Adipose tissue (tissue), 3 donors: ENCODE results near the gene ATP11A. TPM values are rescaled to one million over a fixed set of nuclear protein-coding genes. Genes with fewer than 3 reads are reported as not detected.

Experiments
- H3K27ac ChIP-seq: one replicate; pipeline ENCODE4 v1.5.1; 2013; ENCODE audit warnings: low read depth, low read length
- WGBS, 3 donors: extraction: QIAGEN DNeasy Blood & Tissue Kit; methylation state at CpG; one replicate each; pipeline ENCODE4 v1.1.7; 2013; 5-methylcytosine and 5-hydroxymethylcytosine counted together
- polyA plus RNA-seq, 3 donors: library from polyadenylated mRNA; stranded (reverse); fragments of 200-250 nt; gene quantifications; one replicate each; pipeline ENCODE4 v1.2.3, GENCODE V29; 2013
- donor health status: healthy with polysubstance abuse.
- donor health status: Bipolar disorder and iron deficiency.
- donor health status: healthy.

Gene ATP11A
- polyA plus RNA-seq, 3 donors = 8.1 to 12.0 (median 9.9) TPM

DNA sequence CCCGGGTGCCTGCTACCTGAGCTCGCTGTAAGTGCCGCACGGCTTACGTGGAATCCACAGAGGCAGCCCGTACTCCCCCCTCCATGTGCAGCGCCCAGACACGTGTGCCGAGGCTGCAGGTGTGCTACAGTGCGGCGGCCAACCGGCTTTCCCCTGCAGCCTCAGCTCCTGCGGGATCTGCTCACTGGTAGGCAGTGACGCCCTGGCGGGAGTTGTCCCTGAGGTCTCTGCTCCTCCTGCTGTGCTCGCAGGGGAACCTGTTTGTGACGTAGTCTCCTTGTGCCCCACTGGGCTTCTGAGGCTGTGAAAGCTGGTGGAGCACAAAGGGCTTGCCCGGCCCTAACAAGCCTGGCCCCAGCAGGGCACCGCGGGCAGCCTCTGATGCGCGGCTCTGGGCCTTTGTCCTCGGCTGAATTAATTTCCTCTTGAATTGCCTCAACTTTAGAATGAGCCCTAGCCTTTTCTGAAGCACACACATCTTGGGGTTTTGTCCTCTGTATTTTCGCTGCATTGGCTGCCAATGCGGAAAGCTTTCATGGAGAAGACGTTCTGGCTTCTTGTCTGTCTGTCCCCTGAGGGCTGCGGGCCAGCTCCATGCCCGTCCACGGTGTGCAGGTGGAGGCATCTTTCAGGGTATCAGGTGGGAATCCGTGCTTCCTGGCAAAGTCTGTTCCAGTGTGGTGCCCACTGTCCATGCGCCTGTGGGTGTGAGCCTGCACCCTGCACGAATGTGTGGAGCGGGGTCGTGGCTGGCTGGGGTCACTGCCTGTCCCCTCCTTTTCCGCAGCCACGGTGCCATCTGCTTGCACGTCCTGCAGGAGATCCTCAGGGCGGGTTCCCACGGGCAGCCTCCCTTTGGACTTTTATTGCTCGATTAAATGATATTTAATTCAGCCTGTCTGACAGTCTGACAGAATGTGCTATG, 201.9 kb downstream of the ATP11A start:
- no peak overlapping the region for H3K27ac ChIP-seq
- WGBS, 3 donors = 73 to 81% (median 74%) methylated on average over 40 of the region's 40 CpGs

- H3K27ac ChIP-seq = no peak overlapping the region
- 19 to 29% (median 23%) methylated on average over 22 of the region's 22 CpGs for WGBS, 3 donors
These were observed 202.8 kb downstream of the ATP11A start for GRCh38 chr13:112892426-112893206.

GRCh38 chr13:112893207-112893569, 203.3 kb downstream of the ATP11A start:
- 35 to 78% (median 57%) methylated on average over 7 of the region's 7 CpGs for WGBS, 3 donors
- no peak overlapping the region for H3K27ac ChIP-seq

GRCh38 chr13:112893570-112894422, 204.0 kb downstream of the ATP11A start:
- no peak overlapping the region for H3K27ac ChIP-seq

GRCh38 chr13:112894423-112894672, 204.5 kb downstream of the ATP11A start:
- 1 to 2% (median 1%) methylated on average over 13 to 34 of the region's 34 CpGs for WGBS, 3 donors
- no peak overlapping the region for H3K27ac ChIP-seq

More at GRCh38 chr13:112893570-112894422, 204.0 kb downstream of the ATP11A start:
- WGBS, 3 donors = 9 to 24% (median 12%) methylated on average over 10 to 27 of the region's 51 CpGs

DNA sequence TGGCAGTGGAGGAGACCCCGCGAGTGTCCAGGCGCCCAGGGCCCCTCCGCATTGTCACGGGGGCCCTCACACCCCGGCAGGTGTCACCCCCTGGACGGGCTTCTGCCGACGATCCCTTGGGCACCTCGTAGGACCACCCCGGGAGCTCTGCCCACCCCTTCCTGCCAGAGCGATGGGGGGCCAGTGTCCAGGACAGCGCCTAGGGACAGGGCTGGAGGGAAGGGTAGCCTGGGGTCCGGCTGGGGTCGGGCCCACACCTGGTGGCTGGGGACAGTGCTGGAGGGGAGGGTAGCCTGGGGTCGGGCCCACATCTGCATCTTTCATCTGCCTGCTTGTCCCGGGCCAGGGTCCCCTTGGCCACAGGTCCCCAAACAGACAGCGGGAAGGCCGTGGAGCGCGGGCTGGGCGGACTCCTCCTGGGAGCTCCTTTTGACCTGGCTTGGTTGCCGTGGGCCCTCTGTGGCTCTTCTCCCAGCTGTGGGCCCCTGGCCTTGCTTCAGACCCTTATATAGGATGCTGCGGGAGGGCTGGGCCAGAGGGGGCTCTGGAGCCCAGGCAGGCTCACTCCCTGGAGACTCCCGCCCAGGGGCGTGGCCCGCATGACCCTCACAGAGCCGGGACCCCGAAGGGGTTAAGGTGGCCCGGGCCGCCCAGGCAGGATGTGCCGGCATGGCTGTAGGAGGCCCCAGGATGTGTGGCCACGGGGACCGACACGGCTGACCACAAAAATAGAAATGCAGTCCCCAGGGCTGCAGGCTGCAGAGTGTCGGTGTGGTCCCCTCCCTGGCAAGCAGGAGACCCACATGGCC, 205.0 kb downstream of the ATP11A start:
- no peak overlapping the region for H3K27ac ChIP-seq
- WGBS, 3 donors = 3 to 10% (median 5%) methylated on average over 34 to 36 of the region's 36 CpGs

GRCh38 chr13:112895521-112896465, 206.0 kb downstream of the ATP11A start:
- WGBS, 3 donors = 47 to 64% (median 57%) methylated on average over 29 of the region's 29 CpGs
- H3K27ac ChIP-seq = no peak overlapping the region

DNA sequence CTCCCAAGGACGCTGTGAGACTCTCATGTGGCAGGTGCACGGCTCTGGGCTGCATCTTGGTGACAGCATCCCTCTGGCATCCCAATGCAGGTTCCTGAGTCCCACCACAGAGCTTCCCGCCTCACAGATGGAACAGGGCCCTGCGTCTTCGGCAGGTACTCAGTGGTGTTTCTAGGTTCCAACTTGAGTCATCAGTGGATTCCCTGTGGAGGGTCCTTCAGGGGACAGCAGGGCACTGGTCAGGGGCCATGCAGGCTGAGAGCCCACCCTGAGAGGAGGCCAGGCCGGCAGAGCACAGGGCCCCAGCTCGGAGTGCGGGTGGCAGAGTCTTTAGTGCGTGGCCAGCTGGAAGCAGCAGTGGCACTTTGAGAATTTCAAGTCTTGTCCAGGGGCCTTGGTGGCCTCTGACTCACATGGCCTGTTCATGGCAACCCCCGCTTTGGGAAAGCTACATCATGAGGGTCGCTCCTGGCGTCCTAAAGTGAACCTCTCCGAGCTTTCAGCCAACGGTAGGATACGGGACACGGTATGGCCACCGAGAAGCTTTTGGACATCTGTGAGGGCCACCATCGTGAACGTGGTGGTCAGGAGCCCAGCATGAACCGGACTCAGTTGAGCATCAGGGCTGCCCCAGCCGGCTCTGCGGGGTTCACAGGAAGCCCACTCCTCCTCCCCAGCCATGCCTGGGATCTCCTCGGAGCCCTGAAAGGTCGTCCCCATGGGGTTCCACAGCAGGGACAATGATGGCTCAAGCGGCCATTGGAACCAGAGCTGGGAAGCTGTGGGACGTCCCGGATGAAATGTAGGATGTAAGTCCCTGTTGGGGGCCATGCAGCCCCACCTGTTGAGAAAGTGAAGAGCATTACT, 207.1 kb downstream of the ATP11A start:
- H3K27ac ChIP-seq = no peak overlapping the region
- 89 to 94% (median 92%) methylated on average over 27 of the region's 27 CpGs for WGBS, 3 donors

GRCh38 chr13:112897603-112897955, 207.7 kb downstream of the ATP11A start:
- H3K27ac ChIP-seq = no peak overlapping the region
- WGBS, 3 donors = 92 to 93% (median 93%) methylated on average over 6 of the region's 6 CpGs

DNA sequence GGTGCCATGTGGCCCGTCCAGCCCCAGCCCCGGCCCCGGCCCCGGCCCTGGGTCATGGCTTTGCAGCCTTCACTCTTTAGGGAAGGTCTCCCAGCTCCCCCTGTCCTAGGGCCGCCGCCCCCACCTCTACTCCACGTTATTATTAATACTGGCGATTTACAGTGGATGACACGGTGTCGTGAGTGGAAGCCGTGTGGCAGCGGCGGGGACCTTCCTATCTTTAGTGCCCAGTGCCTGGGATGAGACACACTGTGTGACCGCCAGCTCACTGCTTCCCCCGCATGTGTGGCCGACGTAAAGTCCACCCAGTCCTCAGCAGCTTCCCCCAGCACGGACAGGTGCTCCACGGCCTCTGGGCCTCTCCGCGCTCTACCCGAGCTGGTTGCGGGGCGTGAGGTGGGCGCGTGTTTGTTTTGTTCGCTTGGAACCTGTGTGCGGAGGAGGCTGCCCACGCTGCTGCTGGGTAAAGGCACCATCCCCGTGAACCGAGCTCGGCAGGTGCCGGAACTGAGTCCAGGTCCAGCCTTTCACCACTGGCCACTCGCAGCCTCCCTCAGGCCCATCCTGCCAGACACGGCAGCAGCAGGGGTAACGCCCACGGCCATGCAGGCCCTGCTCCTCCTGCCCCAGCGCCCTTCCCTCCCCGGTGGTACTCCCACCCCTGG, 208.2 kb downstream of the ATP11A start:
- no peak overlapping the region for H3K27ac ChIP-seq
- WGBS, 3 donors = 90 to 93% (median 90%) methylated on average over 29 to 39 of the region's 39 CpGs

DNA sequence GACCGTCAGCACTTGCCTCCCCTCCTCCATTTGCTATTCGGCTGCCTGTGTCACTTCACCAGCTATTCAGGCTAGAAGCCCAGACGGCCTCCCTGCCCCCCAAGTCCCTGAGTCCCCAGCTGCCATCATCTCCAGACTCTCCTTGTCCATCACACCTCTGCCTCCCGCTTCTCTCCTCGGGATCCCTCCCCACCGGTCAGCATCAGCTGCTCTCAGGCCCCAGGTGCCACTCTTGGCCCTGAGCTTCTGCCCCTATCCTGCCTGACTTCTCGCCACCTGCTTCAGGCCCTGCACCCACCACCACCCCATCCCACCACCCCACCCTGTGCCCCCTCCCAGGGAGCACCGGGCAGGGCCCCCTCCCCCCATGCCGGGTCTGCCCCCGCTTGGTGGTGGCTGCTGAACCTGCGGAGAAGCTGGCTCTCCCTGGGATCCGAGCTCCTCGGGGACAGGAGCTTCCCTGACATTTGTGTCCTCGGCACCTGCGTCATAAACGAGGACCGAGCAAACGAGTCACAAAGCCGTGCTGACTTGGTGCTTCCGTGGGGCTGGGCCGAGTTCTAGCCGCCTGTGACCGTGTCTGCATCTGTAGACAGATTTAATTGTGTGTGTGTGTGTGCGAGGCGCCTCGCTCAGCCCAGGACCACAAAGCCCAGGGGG, 208.9 kb downstream of the ATP11A start:
- H3K27ac ChIP-seq = no peak overlapping the region
- WGBS, 3 donors = 83 to 89% (median 86%) methylated on average over 26 of the region's 26 CpGs

DNA sequence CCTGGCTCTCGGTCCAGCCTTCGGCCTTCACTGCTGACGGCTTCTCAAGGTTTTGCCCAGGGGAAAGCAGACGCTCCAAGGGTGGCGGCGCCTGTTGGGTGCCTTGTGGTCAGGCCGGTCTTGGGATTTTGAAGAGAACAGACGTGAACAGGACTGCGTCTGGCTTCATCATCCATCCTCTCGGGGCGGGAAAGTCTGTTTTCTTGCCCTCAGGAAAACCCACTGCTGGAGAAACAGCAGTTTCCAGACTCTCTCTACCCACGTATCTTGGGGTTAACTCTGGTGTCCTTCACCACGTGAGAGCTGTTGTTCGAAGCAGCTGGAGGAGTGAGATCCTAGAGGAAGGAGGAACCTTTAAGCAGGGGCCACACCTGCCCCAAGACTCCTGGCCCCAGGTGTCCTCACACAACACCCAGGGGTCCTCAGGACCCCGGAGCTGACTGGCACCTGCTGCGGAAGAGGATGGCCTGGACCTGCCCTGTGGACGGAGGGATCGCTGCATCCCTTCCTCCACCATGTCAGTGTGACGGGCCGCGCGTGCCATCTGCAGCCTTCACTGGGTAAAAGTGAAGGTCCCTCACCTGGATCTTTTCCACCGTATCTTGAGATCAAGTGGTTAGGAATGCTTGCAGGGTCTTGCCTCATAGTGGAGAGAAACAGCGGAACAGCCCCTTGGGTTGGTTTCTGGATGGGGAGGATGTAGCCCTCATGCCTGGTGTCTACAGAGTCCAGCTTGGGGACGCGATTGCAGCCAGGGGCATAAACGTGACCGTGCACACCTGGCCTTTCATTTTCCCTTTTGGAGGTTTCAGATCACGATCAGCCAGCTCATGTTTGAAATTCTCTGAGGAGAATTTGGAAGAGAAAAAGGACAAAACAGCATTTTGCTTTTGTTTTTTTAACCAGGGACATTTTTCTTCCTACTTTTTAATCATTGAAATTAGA, 209.7 kb downstream of the ATP11A start:
- 90% methylated on average over 29 of the region's 29 CpGs for WGBS, 3 donors

GRCh38 chr13:112900226-112900600, 210.4 kb downstream of the ATP11A start:
- H3K27ac ChIP-seq = no peak overlapping the region
- 88 to 93% (median 91%) methylated on average over 9 of the region's 9 CpGs for WGBS, 3 donors

More for the DNA sequence above, 209.7 kb downstream of the ATP11A start:
- no peak overlapping the region for H3K27ac ChIP-seq

DNA sequence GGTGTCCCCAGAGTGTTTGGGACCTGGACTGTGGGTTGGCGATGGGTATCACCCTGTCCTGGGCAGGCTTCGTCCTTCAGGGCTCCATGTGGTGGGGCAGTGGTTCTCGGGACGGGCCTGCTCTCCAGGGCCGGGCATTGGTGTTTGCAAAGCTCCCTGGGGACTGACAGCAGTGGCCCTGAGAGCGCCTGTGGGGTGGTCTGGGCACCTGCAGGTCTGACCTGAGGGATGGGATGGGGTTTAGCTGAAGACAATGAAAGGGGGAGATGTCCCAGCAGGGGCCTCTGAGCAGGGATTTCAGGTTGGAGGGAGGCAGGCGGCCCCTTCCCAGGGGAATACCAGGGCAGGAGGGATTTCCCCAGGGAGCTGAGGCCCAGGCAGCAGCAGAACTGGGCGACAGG, 210.9 kb downstream of the ATP11A start:
- 86 to 92% (median 87%) methylated on average over 8 of the region's 8 CpGs for WGBS, 3 donors
- no peak overlapping the region for H3K27ac ChIP-seq
